Measurements from ENCODE around the gene ZC3H7B. TPM values are rescaled to one million over a fixed set of nuclear protein-coding genes. Genes with fewer than 3 reads are reported as not detected.

Gene ZC3H7B
- total RNA-seq, 1 donor from 2014 or later: 83.4 TPM

GRCh38 chr22:41340357-41340756 is 39.0 kb downstream of the ZC3H7B start:
- H3K27me3 Mint-ChIP-seq: no peaks in the 10 kb centered on the region
- H3K4me3 Mint-ChIP-seq (ENCODE audit: low read depth): no peak overlapping the region
- DNase-seq (ENCODE audit: low spot score, unreplicated experiment): no peak
- H3K27ac Mint-ChIP-seq: peak overlapping the region; percentile 7
- no peaks in the 10 kb centered on the region for H3K9me3 Mint-ChIP-seq (ENCODE audit: low read depth)
- no peak for TF ChIP-seq CTCF (IDR thresholded peaks at IDR 0.05; ENCODE audit: unreplicated experiment)
- peaks cover 6% of the 10 kb centered on the region for H3K36me3 Mint-ChIP-seq (ENCODE audit: insufficient read depth)
- no peaks in the 10 kb centered on the region for H3K4me1 Mint-ChIP-seq (ENCODE audit: low read depth)

- Mint-ChIP-seq H3K4me3 (ENCODE audit: low read depth) (no peak overlapping the region), H3K4me1 (ENCODE audit: low read depth) (no peaks in the 10 kb centered on the region), H3K27ac (no peak overlapping the region), H3K36me3 (ENCODE audit: insufficient read depth) (peaks cover 6% of the 10 kb centered on the region), H3K9me3 (ENCODE audit: low read depth) (no peaks in the 10 kb centered on the region), H3K27me3 (no peaks in the 10 kb centered on the region)
- DNase-seq (ENCODE audit: low spot score, unreplicated experiment): no peak
- no peak for TF ChIP-seq CTCF (IDR thresholded peaks at IDR 0.05; ENCODE audit: unreplicated experiment)
Observed at GRCh38 chr22:41341012-41341411, 39.7 kb downstream of the ZC3H7B start.

- no peaks in the 10 kb centered on the region for H3K4me1 Mint-ChIP-seq (ENCODE audit: low read depth)
- no peaks in the 10 kb centered on the region for H3K27me3 Mint-ChIP-seq
- H3K36me3 Mint-ChIP-seq (ENCODE audit: insufficient read depth): peaks cover 6% of the 10 kb centered on the region
- no peak overlapping the region for H3K27ac Mint-ChIP-seq
- no peak for TF ChIP-seq CTCF (IDR thresholded peaks at IDR 0.05; ENCODE audit: unreplicated experiment)
- H3K9me3 Mint-ChIP-seq (ENCODE audit: low read depth): no peaks in the 10 kb centered on the region
- no peak overlapping the region for H3K4me3 Mint-ChIP-seq (ENCODE audit: low read depth)
- DNase-seq (ENCODE audit: low spot score, unreplicated experiment): no peak
Observed at GRCh38 chr22:41341990-41342389, 40.7 kb downstream of the ZC3H7B start.

GRCh38 chr22:41343300-41343699 is 42.0 kb downstream of the ZC3H7B start:
- no peaks in the 10 kb centered on the region for H3K27me3 Mint-ChIP-seq
- no peak for TF ChIP-seq CTCF (IDR thresholded peaks at IDR 0.05; ENCODE audit: unreplicated experiment)
- H3K27ac Mint-ChIP-seq: no peak overlapping the region
- H3K4me3 Mint-ChIP-seq (ENCODE audit: low read depth): no peak overlapping the region
- H3K9me3 Mint-ChIP-seq (ENCODE audit: low read depth): no peaks in the 10 kb centered on the region
- no peaks in the 10 kb centered on the region for H3K4me1 Mint-ChIP-seq (ENCODE audit: low read depth)
- no peak for DNase-seq (ENCODE audit: low spot score, unreplicated experiment)
- H3K36me3 Mint-ChIP-seq (ENCODE audit: insufficient read depth): peaks cover 8% of the 10 kb centered on the region

- no peak for TF ChIP-seq CTCF (IDR thresholded peaks at IDR 0.05; ENCODE audit: unreplicated experiment)
- Mint-ChIP-seq H3K36me3 (ENCODE audit: insufficient read depth) (peaks cover 8% of the 10 kb centered on the region), H3K9me3 (ENCODE audit: low read depth) (no peaks in the 10 kb centered on the region), H3K4me1 (ENCODE audit: low read depth) (no peaks in the 10 kb centered on the region), H3K27ac (no peak overlapping the region), H3K27me3 (no peaks in the 10 kb centered on the region), H3K4me3 (ENCODE audit: low read depth) (no peak overlapping the region)
- no peak for DNase-seq (ENCODE audit: low spot score, unreplicated experiment)
Observed at GRCh38 chr22:41343717-41344116, 42.4 kb downstream of the ZC3H7B start.
